ENCODE data around the gene FLT3.
"Not testable (repeated sequence)": the region's sequence is repeated elsewhere in the genome, so short reads cannot be mapped to it uniquely, and the experiment has no call there.

FLT3 gene

GRCh38 chr13:28100150-28101121 lies at the start of gene FLT3:
Gene FLT3 (minus strand): TSS chr13:28100576. CDS start chr13:28100510, 66 bp downstream.
- DNase-seq: peak; percentile 75
- Mint-ChIP-seq H3K27ac (no peak within 1 kb of the TSS), H3K4me3 (peak within 1 kb of the TSS; percentile 80), H3K4me1 (no peaks in the 10 kb centered on the region), H3K36me3 (ENCODE audit: low read depth) (no peaks in the 10 kb centered on the region), H3K9me3 (peaks cover 20% of the 10 kb centered on the region), H3K27me3 (ENCODE audit: low read depth, poor library complexity) (peaks cover 92% of the 10 kb centered on the region)
- TF ChIP-seq, protein P1, sequence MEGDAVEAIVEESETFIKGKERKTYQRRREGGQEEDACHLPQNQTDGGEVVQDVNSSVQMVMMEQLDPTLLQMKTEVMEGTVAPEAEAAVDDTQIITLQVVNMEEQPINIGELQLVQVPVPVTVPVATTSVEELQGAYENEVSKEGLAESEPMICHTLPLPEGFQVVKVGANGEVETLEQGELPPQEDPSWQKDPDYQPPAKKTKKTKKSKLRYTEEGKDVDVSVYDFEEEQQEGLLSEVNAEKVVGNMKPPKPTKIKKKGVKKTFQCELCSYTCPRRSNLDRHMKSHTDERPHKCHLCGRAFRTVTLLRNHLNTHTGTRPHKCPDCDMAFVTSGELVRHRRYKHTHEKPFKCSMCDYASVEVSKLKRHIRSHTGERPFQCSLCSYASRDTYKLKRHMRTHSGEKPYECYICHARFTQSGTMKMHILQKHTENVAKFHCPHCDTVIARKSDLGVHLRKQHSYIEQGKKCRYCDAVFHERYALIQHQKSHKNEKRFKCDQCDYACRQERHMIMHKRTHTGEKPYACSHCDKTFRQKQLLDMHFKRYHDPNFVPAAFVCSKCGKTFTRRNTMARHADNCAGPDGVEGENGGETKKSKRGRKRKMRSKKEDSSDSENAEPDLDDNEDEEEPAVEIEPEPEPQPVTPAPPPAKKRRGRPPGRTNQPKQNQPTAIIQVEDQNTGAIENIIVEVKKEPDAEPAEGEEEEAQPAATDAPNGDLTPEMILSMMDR (IDR thresholded peaks at IDR 0.05): no peak

- Mint-ChIP-seq H3K4me1 (peaks cover 7% of the 10 kb centered on the region), H3K27ac (no peak overlapping the region), H3K9me3 (peaks cover 4% of the 10 kb centered on the region), H3K4me3 (no peak overlapping the region), H3K36me3 (ENCODE audit: low read depth) (peaks cover 29% of the 10 kb centered on the region), H3K27me3 (ENCODE audit: low read depth, poor library complexity) (no peaks in the 10 kb centered on the region)
- TF ChIP-seq, protein P1 (IDR thresholded peaks at IDR 0.05): no peak
- no peak for DNase-seq
These were observed 47.1 kb upstream of the FLT3 start for GRCh38 chr13:28147495-28147894.

GRCh38 chr13:28145049-28145448 lies 44.7 kb upstream of the FLT3 start:
- Mint-ChIP-seq H3K9me3 (no peaks in the 10 kb centered on the region), H3K27me3 (ENCODE audit: low read depth, poor library complexity) (no peaks in the 10 kb centered on the region), H3K27ac (no peak overlapping the region), H3K4me1 (peaks cover 27% of the 10 kb centered on the region), H3K4me3 (no peak overlapping the region), H3K36me3 (ENCODE audit: low read depth) (peaks cover 16% of the 10 kb centered on the region)
- no peak for DNase-seq
- TF ChIP-seq, protein P1 (IDR thresholded peaks at IDR 0.05): no peak

- H3K4me1 Mint-ChIP-seq: peaks cover 45% of the 10 kb centered on the region
- not testable (repeated sequence) for H3K36me3 Mint-ChIP-seq (ENCODE audit: low read depth); H3K27me3 Mint-ChIP-seq (ENCODE audit: low read depth, poor library complexity); H3K9me3 Mint-ChIP-seq; DNase-seq
- peak overlapping the region; percentile 90 for H3K27ac Mint-ChIP-seq
- H3K4me3 Mint-ChIP-seq: peak overlapping the region; percentile 59
These were observed 41.2 kb upstream of the FLT3 start for GRCh38 chr13:28141542-28141941.

GRCh38 chr13:28140433-28141125 lies 40.2 kb upstream of the FLT3 start:
- Mint-ChIP-seq H3K9me3 (no peaks in the 10 kb centered on the region), H3K27ac (peak overlapping the region; percentile 70), H3K4me1 (peaks cover 49% of the 10 kb centered on the region), H3K27me3 (ENCODE audit: low read depth, poor library complexity) (no peaks in the 10 kb centered on the region), H3K4me3 (peak overlapping the region; percentile 99), H3K36me3 (ENCODE audit: low read depth) (no peaks in the 10 kb centered on the region)
- TF ChIP-seq, protein P1 (IDR thresholded peaks at IDR 0.05): no peak
- DNase-seq: no peak

GRCh38 chr13:28138756-28139470 lies 38.5 kb upstream of the FLT3 start:
- no peaks in the 10 kb centered on the region for H3K27me3 Mint-ChIP-seq (ENCODE audit: low read depth, poor library complexity)
- peak overlapping the region; percentile 70 for H3K27ac Mint-ChIP-seq
- TF ChIP-seq, protein P1 (IDR thresholded peaks at IDR 0.05): no peak
- DNase-seq: peak; percentile 81
- peaks cover 49% of the 10 kb centered on the region for H3K4me1 Mint-ChIP-seq
- H3K36me3 Mint-ChIP-seq (ENCODE audit: low read depth): no peaks in the 10 kb centered on the region
- H3K4me3 Mint-ChIP-seq: peak overlapping the region; percentile 99
- H3K9me3 Mint-ChIP-seq: no peaks in the 10 kb centered on the region

Measured in nephron progenitor cell (in vitro differentiated cells).